ENCODE data around the gene BOLA1.

Gene BOLA1

GRCh38 chr1:149917571-149918144 is 18.3 kb downstream of the BOLA1 start, which contains the start of gene SV2A (continued):
- TF ChIP-seq MYNN (tag by site-specific recombination; IDR thresholded peaks at IDR 0.05; ENCODE audit: borderline replicate concordance) (no peak), SCRT2 (tag by site-specific recombination; IDR thresholded peaks at IDR 0.05) (no peak), ZBTB21 (tag by site-specific recombination; IDR thresholded peaks at IDR 0.05) (no peak), BCL11B (tag by site-specific recombination; IDR thresholded peaks at IDR 0.05; ENCODE audit: low read depth) (no peak), ZNF404 (tag by site-specific recombination; IDR thresholded peaks at IDR 0.05) (no peak), ZNF629 (tag by site-specific recombination; IDR thresholded peaks at IDR 0.05) (0 out of 2 replicates have a peak, but pooled peaks have one; percentile 16), ZNF639 (tag by site-specific recombination; IDR thresholded peaks at IDR 0.05) (no peak), MZF1 (tag by site-specific recombination; IDR thresholded peaks at IDR 0.05; ENCODE audit: borderline replicate concordance) (0 out of 2 replicates have a peak, but pooled peaks have one; percentile 41), ZNF600 (tag by site-specific recombination; IDR thresholded peaks at IDR 0.05) (no peak), SP3 (tag by site-specific recombination; IDR thresholded peaks at IDR 0.05) (peak; percentile 45; the same call in 1 of the 2 replicates), TCF7L2 (IDR thresholded peaks at IDR 0.05; ENCODE audit: borderline replicate concordance, low read depth, low read length) (no peak), ZNF155 (tag by site-specific recombination; IDR thresholded peaks at IDR 0.05) (no peak), ZNF174 (tag by site-specific recombination; IDR thresholded peaks at IDR 0.05) (no peak), ZBTB17 (tag by site-specific recombination; IDR thresholded peaks at IDR 0.05) (peak; percentile 42), ZNF184 (tag by site-specific recombination; IDR thresholded peaks at IDR 0.05) (no peak), ZNF324 (tag by site-specific recombination; IDR thresholded peaks at IDR 0.05) (no peak), ZNF518A (tag by site-specific recombination; conservative IDR thresholded peaks at IDR 0.05; ENCODE audit: low read depth) (0 out of 2 replicates have a peak, but pooled peaks have one; percentile 21), GFI1B (tag by site-specific recombination; IDR thresholded peaks at IDR 0.05) (no peak), ZNF701 (tag by site-specific recombination; IDR thresholded peaks at IDR 0.05) (no peak), ZBTB7A (tag by site-specific recombination; IDR thresholded peaks at IDR 0.05; ENCODE audit: low read depth) (no peak), ZNF248 (tag by site-specific recombination; IDR thresholded peaks at IDR 0.05) (no peak), ZSCAN23 (tag by site-specific recombination; IDR thresholded peaks at IDR 0.05) (no peak), ZNF76 (tag by site-specific recombination; IDR thresholded peaks at IDR 0.05; ENCODE audit: borderline replicate concordance, low read depth) (no peak), BCL11A (tag by site-specific recombination; IDR thresholded peaks at IDR 0.05; ENCODE audit: low read depth) (no peak), ZNF658 (tag by site-specific recombination; IDR thresholded peaks at IDR 0.05) (no peak), KLF10 (tag by site-specific recombination; IDR thresholded peaks at IDR 0.05) (no peak), ZNF157 (tag by site-specific recombination; IDR thresholded peaks at IDR 0.05) (no peak), ZIC2 (tag by site-specific recombination; IDR thresholded peaks at IDR 0.05) (no peak), ZNF776 (tag by site-specific recombination; IDR thresholded peaks at IDR 0.05; ENCODE audit: borderline replicate concordance) (no peak), ZBTB49 (tag by site-specific recombination; IDR thresholded peaks at IDR 0.05; ENCODE audit: low read depth) (no peak), ZNF677 (tag by site-specific recombination; IDR thresholded peaks at IDR 0.05) (no peak)
- TF ChIP-seq, protein P1, sequence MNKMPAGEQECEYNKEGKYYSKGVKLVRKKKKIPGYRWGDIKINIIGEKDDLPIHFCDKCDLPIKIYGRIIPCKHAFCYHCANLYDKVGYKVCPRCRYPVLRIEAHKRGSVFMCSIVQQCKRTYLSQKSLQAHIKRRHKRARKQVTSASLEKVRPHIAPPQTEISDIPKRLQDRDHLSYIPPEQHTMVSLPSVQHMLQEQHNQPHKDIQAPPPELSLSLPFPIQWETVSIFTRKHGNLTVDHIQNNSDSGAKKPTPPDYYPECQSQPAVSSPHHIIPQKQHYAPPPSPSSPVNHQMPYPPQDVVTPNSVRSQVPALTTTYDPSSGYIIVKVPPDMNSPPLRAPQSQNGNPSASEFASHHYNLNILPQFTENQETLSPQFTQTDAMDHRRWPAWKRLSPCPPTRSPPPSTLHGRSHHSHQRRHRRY (tag by site-specific recombination; IDR thresholded peaks at IDR 0.05), result no peak

Data from HEK293 (cell line).